ENCODE measurements around the gene RBM18.

RBM18 gene

DNA sequence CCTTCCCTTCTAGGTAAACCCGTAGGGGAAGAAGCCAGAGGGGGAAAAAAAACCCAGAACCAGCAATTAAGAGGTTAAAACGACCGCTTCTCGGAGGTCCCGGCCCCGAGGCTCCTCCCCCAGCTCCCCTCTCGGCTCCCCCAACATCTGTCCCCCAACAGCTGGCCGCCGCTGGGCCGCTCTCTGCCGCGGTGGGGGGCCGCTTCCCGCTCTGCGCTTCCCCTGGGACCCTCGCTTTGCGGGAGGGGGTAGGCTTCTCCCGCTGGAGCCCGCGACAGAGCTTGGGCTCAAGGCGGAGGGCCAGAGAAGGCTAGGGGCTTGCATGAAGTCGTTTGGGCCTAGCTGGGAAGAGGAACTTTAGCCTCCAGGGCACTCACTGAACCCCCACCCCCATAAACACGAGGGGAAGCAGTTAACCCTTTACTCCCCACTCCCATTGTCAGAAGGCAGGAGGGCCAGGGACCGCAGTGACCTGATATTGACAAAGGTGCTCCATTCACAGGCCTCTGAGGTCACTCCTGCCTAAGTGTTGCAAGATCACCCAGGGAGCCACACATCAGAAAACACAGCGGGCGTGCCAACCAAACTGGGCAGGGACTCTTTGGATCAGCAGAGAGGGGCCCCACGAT, 43.3 kb downstream of the RBM18 start:
- TF ChIP-seq SUZ12 (IDR thresholded peaks at IDR 0.05; ENCODE audit: extremely low read depth, insufficient read depth, insufficient read length) (peak; percentile 7), ZNF274 (IDR thresholded peaks at IDR 0.05; ENCODE audit: low read depth, low read length) (no peak)
- Histone ChIP-seq H3K36me3 (ENCODE audit: insufficient read depth, insufficient read length, low read length) (no peaks in the 10 kb centered on the region), H3K9me3 (ENCODE audit: insufficient read depth, low read length) (no peaks in the 10 kb centered on the region), H3K27me3 (ENCODE audit: insufficient read depth, insufficient read length) (peaks cover 99% of the 10 kb centered on the region), H3K9ac (ENCODE audit: insufficient read length, low read depth) (no peak overlapping the region), H3K4me3 (ENCODE audit: insufficient read length, low read depth) (no peak overlapping the region), H3K4me1 (ENCODE audit: insufficient read depth, insufficient read length) (peaks cover 14% of the 10 kb centered on the region)
- no peak for DNase-seq (ENCODE audit: low read depth, low spot score)

DNA sequence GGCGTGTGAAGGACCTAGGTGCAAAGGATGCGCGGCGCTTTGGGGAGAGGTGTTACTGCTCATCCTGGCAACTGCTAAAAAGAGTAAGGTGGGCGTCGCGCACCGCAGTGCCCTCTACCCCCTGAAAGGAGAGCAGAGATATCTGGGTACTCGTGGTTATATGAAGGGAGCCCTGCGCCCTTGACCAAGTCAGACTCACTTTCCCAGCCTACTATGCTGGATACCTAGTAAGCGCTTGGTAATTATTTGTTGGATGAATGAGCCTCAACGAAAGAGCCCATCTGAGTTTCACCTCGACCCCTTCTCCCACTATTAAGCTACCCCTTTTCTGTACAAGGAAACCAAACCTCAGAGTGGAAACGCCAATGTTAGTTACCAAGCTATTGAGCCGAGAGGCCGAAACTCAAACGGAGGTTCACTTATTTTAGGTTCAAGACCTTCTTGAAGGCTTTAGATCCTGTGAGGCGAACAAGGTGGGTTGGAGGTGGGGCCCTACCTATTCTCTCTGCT, 43.9 kb downstream of the RBM18 start:
- Histone ChIP-seq H3K9me3 (ENCODE audit: insufficient read depth, low read length) (no peaks in the 10 kb centered on the region), H3K9ac (ENCODE audit: insufficient read length, low read depth) (no peak overlapping the region), H3K36me3 (ENCODE audit: insufficient read depth, insufficient read length, low read length) (no peaks in the 10 kb centered on the region), H3K27me3 (ENCODE audit: insufficient read depth, insufficient read length) (peaks cover 99% of the 10 kb centered on the region), H3K4me1 (ENCODE audit: insufficient read depth, insufficient read length) (peaks cover 14% of the 10 kb centered on the region), H3K4me3 (ENCODE audit: insufficient read length, low read depth) (peak overlapping the region; percentile 48)
- no peak for DNase-seq (ENCODE audit: low read depth, low spot score)
- TF ChIP-seq SUZ12 (IDR thresholded peaks at IDR 0.05; ENCODE audit: extremely low read depth, insufficient read depth, insufficient read length), result peak; percentile 9
- TF ChIP-seq YY1 (IDR thresholded peaks at IDR 0.05; ENCODE audit: insufficient read depth, insufficient read length), result no peak
- TF ChIP-seq ZNF274 (IDR thresholded peaks at IDR 0.05; ENCODE audit: low read depth, low read length), result no peak

DNA sequence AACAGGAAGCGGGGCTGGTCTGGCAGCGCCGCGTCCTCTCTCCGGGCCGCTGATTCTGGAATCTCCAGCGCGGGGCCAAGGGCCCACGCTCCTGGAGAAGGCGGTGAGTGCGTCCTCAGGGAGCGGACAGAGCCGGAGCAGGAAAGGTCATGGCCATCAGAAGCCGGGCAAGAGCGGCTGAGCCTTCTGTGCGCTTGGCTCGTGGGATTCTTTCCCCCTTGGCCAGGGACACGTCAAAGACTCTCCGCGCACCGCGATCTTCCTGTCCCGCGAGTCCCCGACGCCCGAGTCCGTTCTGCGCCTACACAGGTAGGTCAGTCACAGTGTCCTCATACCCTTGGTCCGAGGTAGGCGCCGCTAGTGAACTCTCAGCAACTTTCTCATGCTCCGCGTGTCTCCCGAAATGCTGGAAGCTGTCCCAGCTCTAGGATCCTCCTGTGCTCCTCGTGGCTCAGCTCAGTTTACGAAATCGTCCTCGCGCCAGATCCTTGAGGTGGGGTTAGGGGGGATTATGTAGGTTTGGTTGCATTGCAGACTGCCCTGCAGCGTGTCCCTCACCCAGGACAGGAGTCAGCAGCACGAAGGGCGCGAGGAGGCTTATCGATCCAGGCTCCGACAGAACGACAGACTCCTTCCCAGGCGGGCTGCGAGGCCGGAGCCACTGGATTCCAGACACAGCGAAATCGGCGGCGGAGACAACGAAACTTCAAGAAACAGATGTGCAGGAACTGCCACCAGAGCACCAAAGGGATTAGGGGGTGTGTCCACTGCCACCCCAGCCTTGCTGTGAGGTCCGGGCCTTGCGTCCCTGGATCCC, 44.6 kb downstream of the RBM18 start:
- Histone ChIP-seq H3K9ac (ENCODE audit: insufficient read length, low read depth) (peak overlapping the region; percentile 63), H3K27me3 (ENCODE audit: insufficient read depth, insufficient read length) (peaks cover 99% of the 10 kb centered on the region), H3K9me3 (ENCODE audit: insufficient read depth, low read length) (no peaks in the 10 kb centered on the region), H3K36me3 (ENCODE audit: insufficient read depth, insufficient read length, low read length) (no peaks in the 10 kb centered on the region), H3K4me1 (ENCODE audit: insufficient read depth, insufficient read length) (peaks cover 14% of the 10 kb centered on the region), H3K4me3 (ENCODE audit: insufficient read length, low read depth) (peak overlapping the region; percentile 48)
- TF ChIP-seq YY1 (IDR thresholded peaks at IDR 0.05; ENCODE audit: insufficient read depth, insufficient read length) (no peak), ZNF274 (IDR thresholded peaks at IDR 0.05; ENCODE audit: low read depth, low read length) (no peak), SUZ12 (IDR thresholded peaks at IDR 0.05; ENCODE audit: extremely low read depth, insufficient read depth, insufficient read length) (no peak)
- DNase-seq (ENCODE audit: low read depth, low spot score), result no peak

DNA sequence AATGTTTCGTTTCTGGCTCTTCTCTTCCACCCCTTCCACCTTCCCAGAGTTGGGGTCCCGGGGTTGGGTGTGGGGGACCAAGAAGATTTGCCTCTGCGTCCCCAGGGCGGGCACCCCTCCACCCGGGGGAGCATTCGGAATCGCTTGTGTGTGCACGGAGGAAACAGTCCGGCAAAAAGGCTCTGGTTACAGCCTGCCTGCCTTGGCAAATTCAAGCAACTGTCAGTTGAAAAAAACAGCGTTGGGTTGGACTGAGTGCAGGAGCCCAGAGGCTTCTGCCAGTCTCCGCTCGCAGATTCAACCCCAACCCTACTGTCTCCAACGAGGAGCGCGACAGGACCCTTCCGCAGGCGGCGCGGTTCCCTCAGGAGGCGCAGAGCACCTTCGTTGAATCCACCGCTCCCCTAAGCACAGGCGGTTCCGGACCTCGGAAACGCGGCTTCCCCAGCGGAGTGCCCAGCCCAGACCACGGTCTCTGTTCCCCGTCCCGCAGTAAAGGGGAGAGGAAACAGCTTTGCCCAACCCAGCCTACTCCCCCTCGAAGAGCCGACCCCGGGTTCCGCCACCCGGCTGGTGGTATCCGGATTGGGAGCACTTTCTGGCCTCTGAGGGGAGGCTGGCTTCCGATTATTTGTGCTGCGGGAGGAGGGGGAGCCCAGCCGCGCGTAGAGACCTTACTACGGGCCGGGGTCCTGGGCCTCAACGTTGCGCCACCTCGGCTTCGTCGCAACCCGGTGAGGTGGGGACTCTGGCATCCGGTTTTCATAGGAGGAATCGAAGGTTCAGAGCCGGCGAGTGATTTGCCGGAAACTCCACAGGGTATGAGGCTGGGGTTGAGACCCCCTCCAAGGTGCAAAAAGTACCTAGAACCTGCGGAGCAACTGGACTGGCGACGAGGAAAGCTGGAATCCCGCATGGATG, 45.4 kb downstream of the RBM18 start:
- H3K4me3 ChIP-seq (ENCODE audit: insufficient read length, low read depth), result peak overlapping the region; percentile 48
- peak overlapping the region; percentile 63 for H3K9ac ChIP-seq (ENCODE audit: insufficient read length, low read depth)
- H3K36me3 ChIP-seq (ENCODE audit: insufficient read depth, insufficient read length, low read length), result no peaks in the 10 kb centered on the region
- peaks cover 17% of the 10 kb centered on the region for H3K4me1 ChIP-seq (ENCODE audit: insufficient read depth, insufficient read length)
- H3K9me3 ChIP-seq (ENCODE audit: insufficient read depth, low read length), result no peaks in the 10 kb centered on the region
- no peak for DNase-seq (ENCODE audit: low read depth, low spot score)
- TF ChIP-seq YY1 (IDR thresholded peaks at IDR 0.05; ENCODE audit: insufficient read depth, insufficient read length) (no peak), ZNF274 (IDR thresholded peaks at IDR 0.05; ENCODE audit: low read depth, low read length) (no peak), SUZ12 (IDR thresholded peaks at IDR 0.05; ENCODE audit: extremely low read depth, insufficient read depth, insufficient read length) (no peak)
- peaks cover 99% of the 10 kb centered on the region for H3K27me3 ChIP-seq (ENCODE audit: insufficient read depth, insufficient read length)

DNA sequence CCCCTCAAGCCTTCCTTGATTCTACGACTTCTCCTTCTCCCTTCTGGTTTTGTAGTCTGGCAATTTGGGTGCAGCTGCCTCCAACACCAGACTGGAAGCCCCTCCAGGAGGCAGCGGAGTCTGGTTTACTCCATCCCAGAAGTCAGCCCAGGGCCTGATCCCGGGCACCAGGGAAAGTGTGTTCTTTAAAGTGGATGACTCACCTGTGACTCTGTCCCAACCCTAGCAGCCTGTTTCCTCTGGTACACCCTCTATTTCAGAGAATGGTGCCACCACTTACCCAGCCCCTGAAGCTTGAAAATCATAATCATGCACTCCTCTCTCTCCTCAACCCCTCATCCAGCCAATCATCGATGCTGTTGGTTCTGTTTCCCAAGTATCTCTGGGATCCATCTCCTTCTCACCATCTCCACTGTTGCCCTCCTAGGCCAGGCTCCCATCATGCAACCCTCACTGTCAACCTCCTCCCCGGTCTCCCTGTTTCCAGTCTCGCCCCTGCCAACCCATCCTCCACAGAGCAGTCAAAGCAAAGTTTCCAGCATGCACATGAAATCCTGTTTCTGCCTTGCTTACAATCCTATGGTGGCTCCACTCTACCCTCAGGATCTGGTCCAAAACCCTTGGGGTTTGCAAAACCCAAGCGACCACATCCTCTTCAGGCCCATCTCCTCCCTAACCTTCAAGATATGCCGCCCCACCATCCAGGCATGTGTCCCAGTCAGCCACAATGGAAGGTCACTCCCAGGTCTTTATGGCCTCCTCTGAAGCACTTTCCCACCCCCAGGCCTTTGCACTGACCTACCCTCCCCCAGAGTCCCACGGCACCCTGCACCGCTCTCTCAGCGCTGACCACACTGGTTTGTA, 46.3 kb downstream of the RBM18 start:
- H3K9me3 ChIP-seq (ENCODE audit: insufficient read depth, low read length), result peaks cover 2% of the 10 kb centered on the region; the same call in 1 of the 2 replicates
- no peak overlapping the region for H3K9ac ChIP-seq (ENCODE audit: insufficient read length, low read depth)
- DNase-seq (ENCODE audit: low read depth, low spot score), result no peak
- no peaks in the 10 kb centered on the region for H3K36me3 ChIP-seq (ENCODE audit: insufficient read depth, insufficient read length, low read length)
- no peak overlapping the region for H3K4me3 ChIP-seq (ENCODE audit: insufficient read length, low read depth)
- peaks cover 97% of the 10 kb centered on the region for H3K27me3 ChIP-seq (ENCODE audit: insufficient read depth, insufficient read length)
- no peak for TF ChIP-seq ZNF274 (IDR thresholded peaks at IDR 0.05; ENCODE audit: low read depth, low read length)
- no peak for TF ChIP-seq YY1 (IDR thresholded peaks at IDR 0.05; ENCODE audit: insufficient read depth, insufficient read length)
- TF ChIP-seq SUZ12 (IDR thresholded peaks at IDR 0.05; ENCODE audit: extremely low read depth, insufficient read depth, insufficient read length), result no peak
- H3K4me1 ChIP-seq (ENCODE audit: insufficient read depth, insufficient read length), result peaks cover 20% of the 10 kb centered on the region

DNA sequence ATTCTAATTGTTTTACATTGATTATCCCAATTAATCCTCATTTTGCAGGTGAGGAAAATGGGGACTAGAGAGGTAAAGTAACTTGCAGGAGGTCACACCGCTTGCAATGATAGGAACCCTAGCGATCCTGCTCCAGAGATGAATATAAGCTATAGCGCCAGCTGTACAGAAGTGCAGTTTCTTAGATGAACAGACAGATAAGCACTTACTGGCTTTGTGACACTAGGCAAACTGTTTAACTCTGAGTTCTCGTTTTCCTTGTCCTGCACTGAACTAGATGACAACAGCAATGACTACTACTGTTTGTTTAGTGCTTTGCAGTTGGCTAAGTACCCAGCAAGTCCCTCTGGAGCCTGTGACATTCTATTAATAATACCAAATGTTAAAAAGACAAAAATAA, 47.0 kb downstream of the RBM18 start:
- Histone ChIP-seq H3K9me3 (ENCODE audit: insufficient read depth, low read length) (peaks cover 5% of the 10 kb centered on the region; the same call in 1 of the 2 replicates), H3K36me3 (ENCODE audit: insufficient read depth, insufficient read length, low read length) (no peaks in the 10 kb centered on the region), H3K9ac (ENCODE audit: insufficient read length, low read depth) (no peak overlapping the region), H3K4me3 (ENCODE audit: insufficient read length, low read depth) (no peak overlapping the region), H3K4me1 (ENCODE audit: insufficient read depth, insufficient read length) (peaks cover 18% of the 10 kb centered on the region), H3K27me3 (ENCODE audit: insufficient read depth, insufficient read length) (peaks cover 97% of the 10 kb centered on the region)
- no peak for TF ChIP-seq ZNF274 (IDR thresholded peaks at IDR 0.05; ENCODE audit: low read depth, low read length)
- TF ChIP-seq YY1 (IDR thresholded peaks at IDR 0.05; ENCODE audit: insufficient read depth, insufficient read length), result no peak
- no peak for DNase-seq (ENCODE audit: low read depth, low spot score)
